Stimulated activated memory B cell treated with anti-CD40 and anti-IgM and Interleukin-4, amounts not matched to agents 10 μg/mL and 1 μg/mL and 100 μg/mL, for 72 hours (primary cell): ENCODE measurements around the gene NPAP1.

Experiments used
- ATAC-seq: fragments of 150-1000 bp; cut with Tn5 transposase; 2 replicates; pipeline ENCODE4 v1.10.0; 2021
- H3K27ac Mint-ChIP-seq: one replicate; pipeline ENCODE4 v1.8.0; 2022; ENCODE audit warnings: mild to moderate bottlenecking, mixed read lengths
- H3K27me3 Mint-ChIP-seq: one replicate; pipeline ENCODE4 v1.8.0; 2022; ENCODE audit warnings: mixed read lengths
- H3K36me3 Mint-ChIP-seq: one replicate; pipeline ENCODE4 v1.8.0; 2022; ENCODE audit warnings: mixed read lengths
- H3K4me1 Mint-ChIP-seq: one replicate; pipeline ENCODE4 v1.8.0; 2022; ENCODE audit warnings: mixed read lengths
- H3K4me3 Mint-ChIP-seq: one replicate; pipeline ENCODE4 v1.8.0; 2022; ENCODE audit warnings: mild to moderate bottlenecking, moderate library complexity, mixed read lengths
- H3K9me3 Mint-ChIP-seq: one replicate; pipeline ENCODE4 v1.8.0; 2022; ENCODE audit warnings: mixed read lengths

NPAP1 gene

GRCh38 chr15:24729760-24730159 lies 54.2 kb downstream of the NPAP1 start:
- Mint-ChIP-seq H3K27ac (no peak overlapping the region), H3K4me1 (no peaks in the 10 kb centered on the region), H3K36me3 (no peaks in the 10 kb centered on the region), H3K27me3 (no peaks in the 10 kb centered on the region), H3K4me3 (no peak overlapping the region), H3K9me3 (peaks cover 6% of the 10 kb centered on the region)
- no peak for ATAC-seq
